Activated CD8-positive, alpha-beta memory T cell treated with anti-CD3 and anti-CD28 coated beads, Interleukin-2, amount 50 U/mL, for 1 hour (primary cell): ENCODE measurements around the gene CD274.

Experiments used
- DNase-seq: peaks from one replicate; pipeline ENCODE4 v3.0.0-alpha.2; 2020; ENCODE audit errors: extremely low read depth

CD274 gene

DNA sequence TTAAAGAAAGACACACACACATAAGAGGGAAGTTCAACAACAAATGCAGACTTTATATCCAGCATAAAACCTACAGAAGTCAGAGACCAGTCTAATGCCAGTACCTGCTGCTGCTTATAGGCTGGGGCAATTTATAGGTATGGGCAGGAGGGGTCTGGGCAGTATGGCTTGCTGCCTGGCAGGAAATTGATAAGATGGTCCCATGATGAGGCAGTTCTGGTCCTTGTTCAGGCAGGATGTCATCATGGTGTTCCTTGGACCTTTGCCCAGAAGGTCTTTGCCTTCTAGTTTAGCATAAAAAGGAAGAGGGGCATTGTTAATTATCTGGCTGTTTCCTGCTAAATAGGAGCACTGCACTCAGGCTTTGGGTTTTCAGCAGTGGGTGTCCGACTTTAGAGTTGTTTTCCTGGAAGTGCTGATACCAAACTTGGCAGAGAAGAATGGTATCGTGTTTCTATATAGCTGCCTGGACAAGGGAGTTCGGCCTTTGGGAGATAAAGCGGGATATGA lies 49.6 kb downstream of the CD274 start:
- DNase-seq, result no peak

DNA sequence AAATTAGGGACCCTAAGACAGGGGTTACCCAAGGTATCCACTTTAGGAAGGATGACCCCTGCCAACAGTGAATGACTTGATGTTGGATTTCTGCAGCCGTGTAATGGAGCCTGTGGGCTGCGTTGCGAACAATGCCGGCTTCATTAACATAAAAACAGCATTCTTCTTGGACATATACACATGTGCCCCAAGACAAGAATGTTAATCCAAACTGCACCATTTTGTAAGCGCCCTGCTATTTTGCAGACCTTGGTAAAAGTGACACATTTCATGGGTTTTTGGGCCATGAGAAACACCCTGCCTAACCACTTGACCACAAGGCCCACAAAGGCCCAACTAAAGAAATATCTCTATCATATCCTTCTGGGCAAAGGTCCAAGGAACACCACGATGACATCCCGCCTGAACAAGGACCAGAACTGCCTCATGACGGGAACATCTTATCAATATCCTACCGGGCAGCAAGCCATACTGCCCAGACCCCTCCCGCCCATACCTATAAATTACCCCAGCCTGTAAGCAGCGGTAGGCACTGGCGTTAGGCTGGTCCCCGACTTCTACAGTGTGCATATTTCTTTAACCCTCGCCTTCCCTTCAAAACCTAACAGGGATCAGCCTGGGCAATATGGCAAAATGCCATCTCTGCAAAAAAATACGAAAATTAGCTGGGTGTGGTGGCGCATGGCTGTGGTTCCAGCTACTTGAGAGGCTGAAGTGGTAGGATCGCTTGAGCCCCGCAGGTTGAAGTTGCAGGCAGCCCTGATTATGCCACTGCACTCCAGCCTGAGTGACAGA lies 50.3 kb downstream of the CD274 start:
- DNase-seq, result no peak

DNA sequence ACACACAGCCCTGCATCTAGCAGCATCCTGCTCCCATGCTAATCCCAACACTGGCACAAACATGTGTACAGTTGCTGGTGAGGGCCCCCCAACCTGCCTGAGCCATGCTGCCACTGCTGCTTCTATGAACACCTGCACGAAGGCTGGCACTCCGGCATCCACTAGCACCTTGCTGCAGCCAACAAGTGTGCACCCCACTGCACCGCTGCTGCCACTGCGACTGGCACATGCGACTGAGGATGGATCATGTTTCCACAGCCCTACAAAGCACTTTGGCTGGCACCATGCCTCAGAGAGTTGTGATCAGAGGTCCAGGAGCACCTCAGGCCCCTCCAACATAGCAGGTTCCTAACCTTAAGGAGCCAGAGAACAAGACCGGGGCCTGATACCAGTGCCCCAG lies 52.2 kb downstream of the CD274 start:
- DNase-seq, result no peak

DNA sequence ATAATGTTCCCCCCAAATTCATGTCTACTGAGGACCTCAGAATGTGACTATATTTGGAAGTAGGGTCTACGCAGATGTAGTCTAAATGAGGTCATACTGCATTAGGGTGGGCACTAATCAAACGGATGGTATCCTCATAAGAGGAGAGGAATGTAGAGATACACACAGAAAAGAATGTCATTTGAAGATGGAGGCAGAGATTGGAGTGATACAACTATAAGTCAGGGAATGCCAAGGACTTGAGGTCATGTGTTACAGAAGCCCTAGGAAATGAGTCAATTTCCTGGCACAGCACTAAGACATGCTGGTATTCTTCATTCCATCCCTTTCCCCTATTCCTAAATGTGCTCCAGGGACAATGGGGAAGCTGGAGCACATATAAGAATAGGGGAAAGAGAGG lies 59.2 kb downstream of the CD274 start:
- no peak for DNase-seq

DNA sequence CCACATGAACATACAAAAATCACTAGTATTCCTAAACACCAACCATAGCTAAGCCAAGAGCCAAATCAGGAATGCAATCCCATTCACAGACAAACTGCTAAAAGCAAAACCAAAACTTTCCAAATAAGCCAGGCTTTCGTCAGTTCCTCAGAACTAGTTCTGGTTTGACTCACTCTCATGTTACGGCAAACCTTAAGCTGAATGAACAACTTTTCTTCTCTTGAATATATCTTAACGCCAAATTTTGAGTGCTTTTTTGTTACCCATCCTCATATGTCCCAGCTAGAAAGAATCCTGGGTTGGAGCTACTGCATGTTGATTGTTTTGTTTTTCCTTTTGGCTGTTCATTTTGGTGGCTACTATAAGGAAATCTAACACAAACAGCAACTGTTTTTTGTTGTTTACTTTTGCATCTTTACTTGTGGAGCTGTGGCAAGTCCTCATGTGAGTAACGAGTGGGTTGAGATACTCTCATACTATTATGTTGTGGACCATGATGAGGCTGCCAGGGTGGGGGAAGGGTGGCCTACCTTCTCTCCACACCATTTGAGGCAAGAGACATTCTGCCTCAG lies 60.1 kb downstream of the CD274 start, which contains the start of gene PDCD1LG2:
TSS of gene PDCD1LG2 (plus strand) at position 172 of the 572 bp plus-strand sequence. CDS start 12,016 bp downstream, outside the sequence.
- DNase-seq, result no peak

DNA sequence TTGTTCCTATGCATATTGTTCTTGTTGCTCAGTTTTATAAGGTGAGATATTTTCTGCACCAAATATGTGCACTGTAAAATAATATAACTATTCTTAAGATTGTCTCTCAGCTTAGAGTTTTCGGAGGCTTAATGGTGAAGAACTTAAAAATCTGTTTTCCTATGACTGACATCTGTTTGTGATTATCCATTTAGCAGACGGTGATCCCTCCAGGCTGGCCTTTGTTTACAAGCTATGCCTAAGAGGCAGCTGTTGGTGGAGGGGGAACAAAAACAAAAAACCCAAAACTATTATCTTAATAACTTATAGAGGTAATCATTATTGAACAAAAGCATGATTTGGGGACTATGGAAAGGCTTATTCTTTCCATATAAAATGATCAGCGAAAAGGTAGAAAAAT lies 60.6 kb downstream of the CD274 start:
- no peak for DNase-seq

DNA sequence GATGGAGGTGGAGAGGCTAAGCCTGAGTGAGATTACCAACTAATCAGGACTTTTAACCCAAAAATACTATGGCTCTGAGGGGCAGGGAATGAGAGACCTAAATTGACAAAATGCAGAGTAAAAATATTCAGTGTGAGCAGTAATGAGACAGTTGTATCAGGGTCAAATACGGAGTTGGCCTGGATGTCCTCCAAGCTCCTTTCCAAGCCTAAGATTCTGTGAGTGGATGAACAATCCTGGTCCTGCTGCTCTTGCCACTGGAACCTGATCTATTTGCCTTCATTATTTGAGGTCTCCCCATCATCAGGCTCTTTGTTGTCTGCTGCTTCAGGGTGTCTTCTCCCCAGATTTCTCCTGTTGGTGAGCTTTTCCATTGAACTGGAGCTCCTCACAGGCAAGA lies 61.1 kb downstream of the CD274 start:
- DNase-seq, result no peak

DNA sequence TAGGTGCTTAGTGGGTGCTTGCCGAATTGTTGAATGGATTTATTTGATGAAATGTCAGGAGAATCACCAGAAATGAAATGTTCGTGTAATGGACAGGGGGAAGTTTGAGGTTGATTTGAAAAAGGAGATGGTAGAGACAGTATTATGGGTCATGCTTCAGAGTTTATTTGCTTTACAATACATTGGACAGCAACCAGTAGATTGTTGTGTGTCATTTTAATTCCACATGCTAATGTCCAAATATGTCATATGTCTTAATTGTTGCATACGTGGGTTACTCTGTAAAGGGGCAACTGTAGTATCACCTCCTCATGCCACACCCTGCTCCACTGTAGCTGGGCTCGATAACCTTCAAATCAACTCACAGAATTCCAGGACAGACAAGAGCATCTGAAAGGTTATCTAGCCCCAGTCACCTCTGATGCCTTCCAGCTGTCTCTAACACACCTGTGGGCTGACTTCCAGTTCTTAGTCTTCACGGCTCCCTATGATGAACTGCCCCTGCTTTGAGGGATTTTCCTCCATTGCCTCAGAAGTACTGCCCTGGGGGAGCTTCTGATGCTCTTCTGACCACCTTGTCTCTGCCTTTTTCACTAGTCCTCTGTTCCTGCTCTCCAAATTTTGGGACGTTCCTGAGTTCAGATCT lies 61.7 kb downstream of the CD274 start:
- DNase-seq, result no peak

DNA sequence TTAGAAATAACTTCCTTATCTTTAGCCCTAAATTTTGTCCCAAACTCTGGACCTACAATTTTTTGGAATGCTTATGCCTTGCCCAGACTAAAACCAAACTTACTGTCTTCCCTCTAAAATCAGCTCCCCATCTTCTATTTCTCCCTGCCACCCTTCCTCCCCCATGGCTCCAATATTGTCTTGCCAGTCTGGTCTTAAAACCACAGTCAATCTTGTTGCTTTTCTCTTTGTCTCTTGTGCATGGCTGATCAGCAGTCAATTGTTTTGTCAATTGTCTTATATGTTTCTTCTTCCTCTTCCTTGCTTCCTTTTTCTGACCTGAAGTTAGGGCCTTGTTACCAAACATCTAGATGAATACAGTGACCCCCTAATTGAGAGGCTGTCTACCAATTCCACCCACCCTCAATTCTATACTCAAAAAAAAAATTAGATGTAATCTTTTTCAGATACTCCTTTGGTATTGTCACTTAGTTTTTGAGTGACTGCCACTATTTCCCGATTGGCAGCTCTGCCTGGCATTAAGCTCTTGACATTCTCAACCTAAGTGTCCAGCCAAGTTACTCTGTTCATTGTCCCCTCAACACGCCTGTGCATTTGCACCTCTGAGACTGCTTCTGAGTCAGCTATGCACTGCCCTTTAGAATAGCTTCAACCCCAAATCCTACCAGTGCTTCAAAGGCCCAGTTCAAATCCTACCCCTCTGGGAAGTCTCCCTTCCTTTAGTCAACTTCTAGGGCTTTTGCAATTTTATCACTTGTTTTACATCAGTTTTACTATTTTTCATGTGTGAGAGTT lies 62.5 kb downstream of the CD274 start:
- no peak for DNase-seq

DNA sequence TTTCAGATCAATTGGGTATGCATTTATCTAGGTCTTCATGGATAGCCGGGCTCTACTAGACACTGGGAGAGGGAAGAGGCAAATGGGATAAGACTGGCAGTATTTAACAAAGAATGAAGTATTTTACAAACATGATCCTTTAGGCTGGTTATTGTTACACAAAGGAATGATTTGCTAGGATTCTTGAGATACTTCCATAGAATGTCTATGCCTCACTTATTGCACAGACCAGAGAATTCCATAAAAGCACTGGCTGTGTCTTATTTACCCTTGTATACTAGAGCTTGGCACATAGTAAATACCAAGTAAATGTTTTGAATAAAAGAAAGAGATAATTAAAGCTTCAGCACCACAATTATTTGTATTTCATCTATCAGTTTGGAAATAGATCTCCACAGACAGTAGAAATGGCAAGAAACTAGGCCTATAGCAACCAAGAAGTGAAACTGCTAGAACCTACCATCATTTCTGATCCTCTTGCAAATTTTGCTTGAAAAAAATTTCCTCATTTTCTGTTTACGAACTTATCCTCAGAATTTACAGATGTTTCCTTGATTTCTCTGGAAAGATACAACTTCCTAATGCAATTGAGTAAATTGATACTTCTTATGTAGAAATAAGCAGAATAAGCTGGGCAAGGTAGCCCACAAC lies 63.7 kb downstream of the CD274 start:
- no peak for DNase-seq

DNA sequence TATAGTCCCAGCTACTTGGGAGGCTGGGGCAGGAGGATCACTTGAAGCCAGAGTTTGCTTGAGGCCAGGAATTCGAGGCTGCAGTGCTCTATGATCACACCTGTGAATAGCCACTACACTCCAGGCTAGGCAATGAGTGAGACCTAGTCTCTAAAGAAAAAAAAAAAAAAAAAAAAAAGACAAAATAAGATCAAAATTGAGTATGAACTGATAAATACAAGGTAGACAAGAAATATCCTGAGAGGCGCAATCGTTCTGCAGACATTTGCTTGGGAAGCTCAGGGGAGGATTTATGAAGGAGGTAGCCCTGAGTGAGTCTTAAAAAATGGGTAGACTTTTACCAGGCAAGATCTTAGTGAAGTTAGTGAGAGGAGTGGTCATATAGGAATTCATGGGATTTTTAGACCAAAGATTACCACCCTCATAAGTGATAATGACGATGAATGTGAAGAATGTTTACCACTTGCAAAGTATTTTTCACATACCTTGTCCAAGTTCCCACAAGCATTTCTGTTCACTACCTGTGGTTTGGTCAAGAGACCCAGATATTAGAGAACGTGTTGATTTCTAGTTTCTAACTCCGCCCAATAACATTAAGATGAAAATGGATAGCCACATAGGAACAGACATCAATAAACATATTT lies 64.4 kb downstream of the CD274 start:
- DNase-seq, result no peak

DNA sequence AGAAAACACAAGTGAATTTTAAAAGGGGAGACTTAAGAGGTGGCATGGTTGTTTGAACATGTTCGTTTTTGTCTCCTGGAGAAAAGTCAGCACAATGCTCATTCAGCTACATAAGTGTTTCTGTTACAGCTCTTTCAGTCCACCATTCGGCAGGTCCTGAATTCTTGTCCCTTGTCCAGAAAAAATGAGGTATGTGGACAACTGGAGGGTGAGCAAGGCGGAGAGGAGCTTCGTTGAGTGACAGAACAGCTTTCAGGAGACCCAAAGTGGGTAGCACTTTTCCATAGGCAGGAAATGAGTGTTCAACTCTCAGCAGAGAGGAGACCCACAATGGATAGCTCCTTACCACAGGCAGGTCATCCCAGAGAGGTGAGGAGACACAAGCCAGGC lies 64.9 kb downstream of the CD274 start:
- no peak for DNase-seq

DNA sequence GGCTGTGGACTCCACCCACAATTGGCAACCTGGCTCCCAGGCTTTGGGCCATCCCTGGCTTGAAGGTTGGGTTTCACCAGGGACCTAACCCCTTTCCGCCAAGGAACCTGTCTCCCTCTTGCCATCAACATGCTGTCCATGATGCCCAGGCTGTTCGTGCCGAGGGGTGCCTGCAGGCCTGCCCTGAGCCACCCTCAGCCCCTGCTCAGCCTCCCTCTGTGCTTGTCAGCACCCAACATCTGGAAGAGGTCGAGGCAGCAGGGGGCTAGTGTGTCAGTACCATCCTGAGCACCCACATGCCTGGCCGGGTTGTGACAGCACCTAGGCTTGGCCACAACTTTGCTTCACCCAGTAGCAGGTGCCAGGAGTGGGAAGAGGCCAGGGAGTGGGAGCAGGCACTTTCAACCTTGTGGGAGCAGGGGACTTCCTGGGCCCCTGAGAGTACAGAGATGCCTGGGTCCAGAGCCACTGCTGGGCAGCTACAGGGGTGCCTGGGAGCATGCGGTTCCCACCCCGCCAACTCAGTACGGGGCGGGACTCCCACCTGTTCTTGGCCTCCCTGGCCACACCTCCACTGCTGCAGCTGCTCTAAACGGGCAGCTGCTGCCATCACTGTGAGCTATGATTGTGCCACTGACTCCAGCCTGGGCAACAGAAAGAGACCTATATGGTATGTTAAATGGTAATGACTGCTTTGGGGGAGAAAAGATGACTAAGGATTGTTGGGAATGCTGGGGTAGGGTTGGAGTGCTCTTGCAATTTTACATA lies 66.3 kb downstream of the CD274 start:
- no peak for DNase-seq

DNA sequence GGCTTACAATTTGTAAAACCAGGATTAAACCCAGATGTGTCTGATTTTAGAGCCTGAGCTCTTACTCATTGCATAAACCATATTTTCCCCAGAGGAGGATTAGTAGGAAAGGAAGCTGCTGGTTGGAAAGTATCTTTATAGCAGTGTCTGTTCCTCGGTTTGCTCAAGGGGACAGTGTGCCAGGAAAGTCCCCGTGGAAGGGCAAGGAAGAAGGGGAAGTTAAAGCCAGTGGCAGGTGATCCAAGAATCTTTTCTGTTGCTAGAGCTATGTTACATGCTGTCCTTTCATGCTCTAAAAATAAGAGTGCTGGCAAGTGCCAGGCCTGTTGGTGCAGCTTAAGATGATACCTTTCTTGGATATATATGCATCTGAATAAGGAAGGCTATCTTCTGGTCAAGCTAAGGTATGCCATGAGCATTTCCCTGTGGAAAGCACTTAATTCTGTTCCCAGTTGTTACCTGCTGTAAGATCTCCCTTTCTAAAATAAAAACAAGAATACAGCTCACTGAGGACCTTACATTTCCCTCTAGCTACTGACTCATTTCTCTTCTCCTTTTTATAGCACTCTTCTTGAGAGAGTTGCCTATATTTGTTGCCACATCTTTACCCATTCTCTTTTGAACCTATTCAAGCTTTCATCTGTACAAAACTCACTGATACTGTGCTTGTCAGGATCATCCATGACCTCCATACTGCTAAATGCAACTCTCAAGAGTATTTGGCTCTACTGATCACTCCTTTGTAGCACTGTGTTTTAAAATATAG lies 68.0 kb downstream of the CD274 start:
- DNase-seq, result no peak

DNA sequence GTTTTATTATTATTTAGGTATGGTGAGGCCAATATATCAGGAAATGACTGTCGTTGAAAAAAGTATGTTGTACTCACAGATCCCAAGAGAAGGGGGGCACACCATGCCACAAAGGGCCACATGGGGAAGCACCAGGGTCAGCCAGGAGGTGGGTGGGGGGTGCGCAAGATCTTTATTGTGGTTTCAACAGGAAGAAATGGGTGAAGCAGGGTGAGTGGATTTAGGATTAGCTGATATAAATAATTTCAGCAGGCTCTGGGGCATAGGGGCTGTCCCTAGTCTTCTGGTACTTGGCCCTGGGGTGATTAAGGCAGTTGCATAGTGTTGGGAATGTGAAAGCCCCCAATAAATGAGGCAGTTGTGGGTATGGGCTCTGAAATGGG lies 68.6 kb downstream of the CD274 start:
- DNase-seq, result no peak
